AG09309 (cell line): ENCODE measurements around the gene IQSEC1.
A peak's percentile ranks its signal among the peaks of the same experiment; 100 is the strongest.

Experiments
- DNase-seq: peaks from one replicate; pipeline ENCODE4 v3.0.0-alpha.2; 2010; ENCODE audit warnings: low read depth
- H3K4me3 ChIP-seq: 2 replicates; pipeline ENCODE4 v1.5.1; 2011; ENCODE audit warnings: mild to moderate bottlenecking, low read depth, low read length, moderate library complexity; ENCODE audit not compliant: control insufficient read depth
- CTCF ChIP-seq: IDR thresholded peaks from 2 replicates; pipeline ENCODE4 v1.5.1; 2011; ENCODE audit warnings: mild to moderate bottlenecking, low read depth, low read length, inconsistent platforms; ENCODE audit not compliant: insufficient read depth, control insufficient read depth; ENCODE audit errors: missing control alignments

IQSEC1 gene

GRCh38 chr3:13080591-13080990 is 7.4 kb upstream of the IQSEC1 start:
- H3K4me3 ChIP-seq = no peak overlapping the region
- DNase-seq = no peak
- TF ChIP-seq CTCF = no peak

GRCh38 chr3:13080026-13080425 is 6.8 kb upstream of the IQSEC1 start:
- no peak for TF ChIP-seq CTCF
- DNase-seq = no peak
- H3K4me3 ChIP-seq = no peak overlapping the region

DNA sequence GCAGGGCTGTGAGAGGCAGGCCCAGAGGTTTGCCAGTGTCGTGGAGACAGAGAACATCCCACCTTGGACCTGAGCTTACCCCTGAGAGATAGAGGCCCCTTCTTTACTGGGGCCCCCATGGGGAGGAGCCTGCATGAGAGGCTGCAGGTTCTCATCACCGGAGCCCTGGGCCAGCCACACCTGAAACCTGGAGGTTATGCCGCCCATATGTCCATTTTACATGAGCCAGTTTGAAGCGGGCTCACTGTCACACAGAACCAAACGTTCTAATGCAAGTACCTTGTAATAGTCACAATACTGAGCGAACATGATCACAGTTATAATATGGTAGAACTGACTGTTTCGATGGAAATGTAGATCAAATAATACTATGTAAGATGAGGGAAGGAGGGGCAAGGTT is 6.3 kb upstream of the IQSEC1 start:
- no peak for DNase-seq
- H3K4me3 ChIP-seq = no peak overlapping the region
- TF ChIP-seq CTCF = no peak

DNA sequence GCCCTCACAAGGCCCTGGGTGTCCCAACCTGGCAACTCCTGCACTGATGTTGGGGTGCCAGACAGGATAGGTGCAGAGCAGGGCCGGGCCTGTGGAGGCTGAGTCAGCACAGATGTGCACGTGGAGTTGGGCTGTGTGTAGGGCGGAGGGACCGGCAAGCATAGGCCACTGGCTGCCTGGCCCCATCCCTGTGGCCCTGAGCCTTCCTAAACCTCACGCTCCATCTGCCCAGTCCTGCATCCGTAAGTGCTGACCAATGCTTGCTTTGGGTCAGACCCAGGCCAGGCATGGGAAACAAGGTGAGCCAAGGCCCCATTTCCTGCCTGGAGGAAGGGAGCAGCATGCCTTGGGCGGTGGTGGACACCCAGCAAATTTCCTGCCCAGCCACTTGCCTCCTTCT is 5.8 kb upstream of the IQSEC1 start:
- TF ChIP-seq CTCF = no peak
- no peak for DNase-seq
- no peak overlapping the region for H3K4me3 ChIP-seq

DNA sequence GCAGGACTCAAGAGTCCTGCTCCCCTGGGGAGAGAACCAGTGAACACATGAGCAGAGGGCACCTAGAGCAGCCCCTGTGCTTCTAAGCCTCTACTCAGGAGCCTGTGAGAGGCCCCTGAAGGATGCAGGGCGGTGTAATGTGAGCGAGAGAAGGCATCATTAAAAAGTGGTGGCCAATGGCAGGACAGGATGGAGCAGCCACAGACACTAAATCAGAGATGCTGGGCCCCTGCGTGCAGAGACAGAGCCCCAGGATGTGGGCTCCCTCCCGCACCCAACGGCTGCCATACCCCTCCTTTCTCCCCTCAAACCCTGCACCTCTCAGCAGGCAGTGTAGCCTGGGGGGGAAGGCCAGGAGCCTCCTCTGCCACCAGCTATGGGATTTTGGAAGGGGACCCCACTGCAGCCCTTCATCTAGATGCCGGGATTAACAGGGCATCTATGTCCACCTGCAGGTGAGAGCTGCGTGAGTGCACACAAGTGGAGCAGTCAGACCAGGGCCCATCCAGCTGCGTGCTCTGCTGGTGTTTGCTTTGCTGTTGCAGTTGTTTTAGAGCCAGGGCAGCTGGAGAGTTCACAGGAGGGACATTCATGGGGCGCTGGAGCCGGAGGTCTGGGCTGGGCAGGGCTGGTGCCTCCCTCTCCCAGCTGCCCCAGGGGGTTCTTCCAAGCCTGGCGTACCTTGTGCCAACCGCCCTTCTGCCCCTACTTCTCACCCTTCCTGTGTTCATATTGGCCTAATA is 5.1 kb upstream of the IQSEC1 start:
- no peak for TF ChIP-seq CTCF
- DNase-seq = no peak
- no peak overlapping the region for H3K4me3 ChIP-seq

DNA sequence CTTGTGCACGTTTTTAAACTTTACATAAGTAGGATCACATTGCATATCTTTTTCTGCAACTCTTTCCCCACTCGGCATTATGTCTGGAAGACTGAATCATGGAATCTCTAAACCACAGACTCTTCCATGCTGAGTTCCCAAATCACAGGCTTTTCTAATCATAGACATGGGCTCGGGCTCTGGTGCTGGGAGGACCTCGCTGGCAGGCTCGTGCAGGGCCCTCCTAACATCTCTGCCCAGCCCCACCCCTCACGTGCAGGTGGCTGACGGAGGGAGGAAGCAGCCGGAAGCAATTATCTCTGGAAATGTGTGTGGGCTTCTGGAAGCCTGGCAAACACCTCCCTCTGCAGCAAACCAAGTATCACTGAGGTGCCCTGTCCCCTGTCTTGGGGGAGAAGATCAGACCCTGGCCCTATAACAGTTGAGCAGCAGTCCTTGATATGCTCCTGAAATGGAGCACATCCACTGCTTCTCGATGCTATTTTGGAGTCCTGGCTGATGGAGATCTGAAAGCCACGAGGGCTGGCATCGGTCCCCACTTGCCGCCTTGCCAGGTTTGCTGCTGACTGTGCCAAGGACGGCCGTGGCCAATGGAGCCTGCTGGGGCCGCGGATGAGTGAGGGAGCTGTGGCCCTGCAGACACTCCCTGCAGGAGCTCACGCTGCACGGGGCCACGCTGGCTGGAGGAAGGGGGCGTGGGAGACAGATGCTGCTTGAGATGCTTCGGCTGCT is 4.4 kb upstream of the IQSEC1 start:
- TF ChIP-seq CTCF = no peak
- no peak overlapping the region for H3K4me3 ChIP-seq
- DNase-seq = peak; percentile 13
